Sigmoid colon (tissue), 4 donors: ENCODE data around the gene MAP4K1.

Source experiments
- EP300 ChIP-seq, 4 donors: sonication (generic); formaldehyde crosslinking; IDR thresholded peaks; one replicate each; pipeline ENCODE4 v1.6.1; 2017; ENCODE audit warnings: antibody characterized with exemption in 4 of 4
- POLR2A ChIP-seq, 2 donors: fragments of 450-650 bp; IDR thresholded peaks; one replicate each; pipeline ENCODE4 v1.6.1; 2016; ENCODE audit warnings: antibody characterized with exemption in 2 of 2, mild to moderate bottlenecking in 2 of 2, moderate library complexity in 2 of 2
- POLR2AphosphoS5 ChIP-seq, 4 donors: sonication (generic); formaldehyde crosslinking; IDR thresholded peaks; one replicate each; pipeline ENCODE4 v1.6.1; 2017; ENCODE audit warnings: antibody characterized with exemption in 4 of 4
- TF ChIP-seq, protein P1 (sequence below), 4 experiments: fragments of 450-650 bp in 3 of 4; fragments of 200-600 bp in 1 of 4; IDR thresholded peaks; one replicate each; pipeline ENCODE4 v1.5.1; 2016 to 2019; ENCODE audit warnings: antibody characterized with exemption in 4 of 4, mild to moderate bottlenecking in 3 of 4, moderate library complexity in 2 of 4

DNA sequence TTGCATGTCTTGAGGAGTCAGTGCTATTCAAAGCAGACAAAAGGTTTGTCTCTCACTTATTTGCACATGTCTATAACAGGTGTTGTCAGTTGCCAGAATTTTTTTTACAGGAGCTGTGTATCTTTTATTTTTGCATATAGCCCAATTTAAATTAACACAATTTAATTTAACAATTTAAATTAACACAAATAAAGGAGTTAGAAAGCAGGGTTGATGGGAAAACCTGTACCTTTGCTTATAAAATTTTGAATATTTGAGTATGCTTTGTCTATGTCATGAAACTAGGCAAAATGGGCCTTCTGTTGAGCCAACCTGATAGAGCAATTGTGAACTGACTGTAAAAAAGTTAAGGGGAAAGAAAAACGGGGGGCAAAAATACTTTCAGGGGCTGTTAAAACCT, 78.0 kb downstream of the MAP4K1 start:
- TF ChIP-seq, protein P1, sequence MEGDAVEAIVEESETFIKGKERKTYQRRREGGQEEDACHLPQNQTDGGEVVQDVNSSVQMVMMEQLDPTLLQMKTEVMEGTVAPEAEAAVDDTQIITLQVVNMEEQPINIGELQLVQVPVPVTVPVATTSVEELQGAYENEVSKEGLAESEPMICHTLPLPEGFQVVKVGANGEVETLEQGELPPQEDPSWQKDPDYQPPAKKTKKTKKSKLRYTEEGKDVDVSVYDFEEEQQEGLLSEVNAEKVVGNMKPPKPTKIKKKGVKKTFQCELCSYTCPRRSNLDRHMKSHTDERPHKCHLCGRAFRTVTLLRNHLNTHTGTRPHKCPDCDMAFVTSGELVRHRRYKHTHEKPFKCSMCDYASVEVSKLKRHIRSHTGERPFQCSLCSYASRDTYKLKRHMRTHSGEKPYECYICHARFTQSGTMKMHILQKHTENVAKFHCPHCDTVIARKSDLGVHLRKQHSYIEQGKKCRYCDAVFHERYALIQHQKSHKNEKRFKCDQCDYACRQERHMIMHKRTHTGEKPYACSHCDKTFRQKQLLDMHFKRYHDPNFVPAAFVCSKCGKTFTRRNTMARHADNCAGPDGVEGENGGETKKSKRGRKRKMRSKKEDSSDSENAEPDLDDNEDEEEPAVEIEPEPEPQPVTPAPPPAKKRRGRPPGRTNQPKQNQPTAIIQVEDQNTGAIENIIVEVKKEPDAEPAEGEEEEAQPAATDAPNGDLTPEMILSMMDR (IDR thresholded peaks at IDR 0.05): no peak
- TF ChIP-seq POLR2A (IDR thresholded peaks at IDR 0.05) (no peak), EP300 (IDR thresholded peaks at IDR 0.05) (no peak), POLR2AphosphoS5 (IDR thresholded peaks at IDR 0.05) (no peak)
